C4-2B (cell line): ENCODE data around the gene IFTAP.

Experiments used
- H3K27ac ChIP-seq: fragments of 450-650 bp; 2 replicates; pipeline ENCODE4 v1.5.1; 2017
- ZFX ChIP-seq: fragments of 450-650 bp; IDR thresholded peaks from 2 replicates; pipeline ENCODE4 v1.6.1; 2017
- TF ChIP-seq, protein P1 (sequence below): fragments of 450-650 bp; conservative IDR thresholded peaks from 2 replicates; pipeline ENCODE4 v1.5.1; 2017; ENCODE audit warnings: mild to moderate bottlenecking

IFTAP gene

DNA sequence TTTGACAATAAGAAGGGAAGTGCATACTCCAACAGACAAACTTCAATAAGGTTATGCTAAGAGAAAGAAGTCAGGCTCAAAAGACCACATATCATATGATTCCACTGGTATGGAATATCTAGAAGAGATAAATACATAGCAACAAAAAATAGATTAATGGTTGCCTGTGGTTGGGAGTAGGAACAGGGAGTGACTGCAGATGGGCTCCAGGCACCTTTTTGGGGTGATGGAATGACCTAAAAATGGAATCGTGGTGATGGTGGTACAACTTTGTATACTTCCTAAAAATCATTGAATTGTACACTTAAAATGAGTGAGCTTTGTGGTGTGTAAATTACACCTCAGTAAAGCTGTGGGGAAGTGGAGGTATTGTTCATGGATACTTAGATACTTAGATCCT lies 32.7 kb downstream of the IFTAP start:
- H3K27ac ChIP-seq, result no peak overlapping the region
- TF ChIP-seq, protein P1, sequence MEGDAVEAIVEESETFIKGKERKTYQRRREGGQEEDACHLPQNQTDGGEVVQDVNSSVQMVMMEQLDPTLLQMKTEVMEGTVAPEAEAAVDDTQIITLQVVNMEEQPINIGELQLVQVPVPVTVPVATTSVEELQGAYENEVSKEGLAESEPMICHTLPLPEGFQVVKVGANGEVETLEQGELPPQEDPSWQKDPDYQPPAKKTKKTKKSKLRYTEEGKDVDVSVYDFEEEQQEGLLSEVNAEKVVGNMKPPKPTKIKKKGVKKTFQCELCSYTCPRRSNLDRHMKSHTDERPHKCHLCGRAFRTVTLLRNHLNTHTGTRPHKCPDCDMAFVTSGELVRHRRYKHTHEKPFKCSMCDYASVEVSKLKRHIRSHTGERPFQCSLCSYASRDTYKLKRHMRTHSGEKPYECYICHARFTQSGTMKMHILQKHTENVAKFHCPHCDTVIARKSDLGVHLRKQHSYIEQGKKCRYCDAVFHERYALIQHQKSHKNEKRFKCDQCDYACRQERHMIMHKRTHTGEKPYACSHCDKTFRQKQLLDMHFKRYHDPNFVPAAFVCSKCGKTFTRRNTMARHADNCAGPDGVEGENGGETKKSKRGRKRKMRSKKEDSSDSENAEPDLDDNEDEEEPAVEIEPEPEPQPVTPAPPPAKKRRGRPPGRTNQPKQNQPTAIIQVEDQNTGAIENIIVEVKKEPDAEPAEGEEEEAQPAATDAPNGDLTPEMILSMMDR, result no peak
- no peak for TF ChIP-seq ZFX

DNA sequence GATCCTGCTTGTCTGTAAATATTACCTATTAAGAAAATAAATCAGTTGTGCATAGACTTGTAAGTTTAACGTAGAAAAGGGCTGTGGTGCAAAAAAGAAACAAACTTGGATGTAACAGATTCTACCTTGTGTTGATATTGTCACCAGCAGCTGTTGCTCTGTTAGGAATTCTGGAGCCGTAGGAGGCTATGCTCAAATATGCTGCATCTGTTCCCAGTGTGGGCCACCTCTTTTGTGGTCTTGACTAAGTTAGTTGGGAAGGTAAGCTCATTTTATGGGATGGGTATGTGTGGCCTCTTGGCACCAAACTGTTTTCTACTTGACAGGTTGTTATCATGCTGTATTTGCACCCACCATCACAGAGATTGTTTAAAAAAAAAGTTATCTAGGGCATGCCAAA lies 33.2 kb downstream of the IFTAP start:
- TF ChIP-seq, protein P1, result no peak
- TF ChIP-seq ZFX, result no peak
- H3K27ac ChIP-seq, result no peak overlapping the region

DNA sequence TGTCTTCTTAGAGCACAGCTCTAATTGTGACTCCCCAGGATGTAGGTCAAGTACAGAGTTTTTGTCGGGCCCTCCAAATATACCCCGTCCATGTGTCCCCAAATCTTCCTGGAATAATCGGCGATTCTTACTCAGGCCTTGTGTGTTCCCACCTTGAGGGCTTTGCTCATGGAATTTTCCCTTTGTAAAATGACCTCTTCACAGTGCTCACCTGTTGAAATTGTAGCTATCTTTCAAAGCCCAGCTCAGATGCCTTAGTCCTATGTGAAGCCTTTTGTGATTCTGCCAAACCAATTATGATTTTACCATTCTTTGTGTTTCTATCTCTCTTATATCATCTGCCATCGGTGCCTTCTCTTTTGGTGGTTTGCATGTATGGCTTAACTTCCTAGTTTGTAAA lies 33.8 kb downstream of the IFTAP start:
- no peak for TF ChIP-seq ZFX
- TF ChIP-seq, protein P1, result no peak
- no peak overlapping the region for H3K27ac ChIP-seq

- TF ChIP-seq, protein P1, result no peak
- no peak for TF ChIP-seq ZFX
- no peak overlapping the region for H3K27ac ChIP-seq
Observed at GRCh38 chr11:36628765-36629244, 34.5 kb downstream of the IFTAP start.

GRCh38 chr11:36631774-36632173 lies 37.5 kb downstream of the IFTAP start:
- TF ChIP-seq, protein P1, result no peak
- no peak for TF ChIP-seq ZFX
- H3K27ac ChIP-seq, result no peak overlapping the region

GRCh38 chr11:36635066-36635862 lies 41.0 kb downstream of the IFTAP start:
- TF ChIP-seq, protein P1, result no peak
- no peak for TF ChIP-seq ZFX
- H3K27ac ChIP-seq, result no peak overlapping the region

DNA sequence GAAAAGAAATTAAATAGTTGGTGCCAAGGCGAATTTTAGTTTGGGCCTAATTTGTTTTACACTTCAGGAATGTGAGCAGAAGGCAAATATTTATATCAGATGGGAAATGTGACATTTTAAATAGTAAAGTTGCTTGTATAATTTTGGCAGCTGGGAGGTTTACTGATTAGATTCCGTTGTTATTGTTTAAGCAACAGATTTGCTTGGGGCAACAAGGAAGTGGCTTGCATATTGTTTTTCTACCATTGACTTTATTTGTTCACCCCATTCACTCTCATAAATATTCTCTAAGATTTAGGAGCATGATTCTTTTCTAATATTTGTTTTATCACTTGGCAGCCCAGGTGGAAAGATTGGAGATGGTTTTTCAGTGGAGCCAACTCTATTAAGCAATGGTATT lies 44.3 kb downstream of the IFTAP start:
- H3K27ac ChIP-seq, result no peak overlapping the region
- no peak for TF ChIP-seq ZFX
- TF ChIP-seq, protein P1, result no peak
